ENCODE data around the gene CCL24.

DNA sequence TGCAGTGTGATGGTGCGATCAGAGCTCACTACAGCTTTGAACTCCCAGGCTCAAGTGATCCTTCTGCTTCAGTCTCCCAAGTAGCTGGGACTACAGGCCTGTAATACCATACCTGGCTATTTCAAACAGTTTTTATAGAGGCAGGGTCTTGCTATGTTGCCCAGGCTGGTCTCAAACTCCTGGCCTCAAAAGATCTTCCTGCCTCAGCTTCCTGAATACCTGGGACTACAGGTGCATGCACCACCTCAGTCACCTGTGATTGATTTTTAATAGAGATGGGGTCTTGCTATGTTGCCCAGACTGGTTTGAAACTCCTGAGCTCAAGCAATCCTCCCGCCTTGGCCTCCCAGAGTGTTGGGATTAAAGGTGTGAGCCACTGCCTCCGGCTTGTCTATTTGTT is 26.4 kb upstream of the CCL24 start:
- TF ChIP-seq, protein P1, sequence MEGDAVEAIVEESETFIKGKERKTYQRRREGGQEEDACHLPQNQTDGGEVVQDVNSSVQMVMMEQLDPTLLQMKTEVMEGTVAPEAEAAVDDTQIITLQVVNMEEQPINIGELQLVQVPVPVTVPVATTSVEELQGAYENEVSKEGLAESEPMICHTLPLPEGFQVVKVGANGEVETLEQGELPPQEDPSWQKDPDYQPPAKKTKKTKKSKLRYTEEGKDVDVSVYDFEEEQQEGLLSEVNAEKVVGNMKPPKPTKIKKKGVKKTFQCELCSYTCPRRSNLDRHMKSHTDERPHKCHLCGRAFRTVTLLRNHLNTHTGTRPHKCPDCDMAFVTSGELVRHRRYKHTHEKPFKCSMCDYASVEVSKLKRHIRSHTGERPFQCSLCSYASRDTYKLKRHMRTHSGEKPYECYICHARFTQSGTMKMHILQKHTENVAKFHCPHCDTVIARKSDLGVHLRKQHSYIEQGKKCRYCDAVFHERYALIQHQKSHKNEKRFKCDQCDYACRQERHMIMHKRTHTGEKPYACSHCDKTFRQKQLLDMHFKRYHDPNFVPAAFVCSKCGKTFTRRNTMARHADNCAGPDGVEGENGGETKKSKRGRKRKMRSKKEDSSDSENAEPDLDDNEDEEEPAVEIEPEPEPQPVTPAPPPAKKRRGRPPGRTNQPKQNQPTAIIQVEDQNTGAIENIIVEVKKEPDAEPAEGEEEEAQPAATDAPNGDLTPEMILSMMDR (IDR thresholded peaks at IDR 0.05), result no peak
- no peak for TF ChIP-seq POLR2A (IDR thresholded peaks at IDR 0.05)

Data from right lobe of liver (tissue), 4 donors.